ENCODE data around the gene NANS. TPM values are rescaled to one million over a fixed set of nuclear protein-coding genes. Genes with fewer than 3 reads are reported as not detected.

NANS gene
- total RNA-seq, 1 donor from 2014 or later, result 39.5 TPM

GRCh38 chr9:98049288-98050072 lies 7.1 kb upstream of the NANS start:
- Mint-ChIP-seq H3K4me1 (no peaks in the 10 kb centered on the region), H3K9me3 (no peaks in the 10 kb centered on the region), H3K27ac (no peak overlapping the region), H3K27me3 (ENCODE audit: low read depth) (peaks cover 2% of the 10 kb centered on the region), H3K36me3 (no peaks in the 10 kb centered on the region), H3K4me3 (no peak overlapping the region)
- TF ChIP-seq CTCF (IDR thresholded peaks at IDR 0.05; ENCODE audit: unreplicated experiment), result no peak
- DNase-seq (ENCODE audit: low spot score in 2 of 2, unreplicated experiment in 2 of 2), result no peak

GRCh38 chr9:98050351-98050750 lies 6.2 kb upstream of the NANS start:
- no peaks in the 10 kb centered on the region for H3K4me1 Mint-ChIP-seq
- no peak for DNase-seq (ENCODE audit: low spot score in 2 of 2, unreplicated experiment in 2 of 2)
- H3K27ac Mint-ChIP-seq, result no peak overlapping the region
- H3K36me3 Mint-ChIP-seq, result no peaks in the 10 kb centered on the region
- no peaks in the 10 kb centered on the region for H3K9me3 Mint-ChIP-seq
- TF ChIP-seq CTCF (IDR thresholded peaks at IDR 0.05; ENCODE audit: unreplicated experiment), result no peak
- no peak overlapping the region for H3K4me3 Mint-ChIP-seq
- peaks cover 2% of the 10 kb centered on the region for H3K27me3 Mint-ChIP-seq (ENCODE audit: low read depth)

GRCh38 chr9:98054376-98054951 lies 2.1 kb upstream of the NANS start:
- TF ChIP-seq CTCF (IDR thresholded peaks at IDR 0.05; ENCODE audit: unreplicated experiment), result no peak
- peaks cover 2% of the 10 kb centered on the region for H3K27me3 Mint-ChIP-seq (ENCODE audit: low read depth)

GRCh38 chr9:98057138-98057799 lies 737 bp downstream of the NANS start:
- no peaks in the 10 kb centered on the region for H3K9me3 Mint-ChIP-seq

More at GRCh38 chr9:98054376-98054951, 2.1 kb upstream of the NANS start:
- H3K27ac Mint-ChIP-seq, result no peak overlapping the region
- no peak for DNase-seq (ENCODE audit: low spot score in 2 of 2, unreplicated experiment in 2 of 2)
- no peaks in the 10 kb centered on the region for H3K9me3 Mint-ChIP-seq
- H3K4me1 Mint-ChIP-seq, result peaks cover 8% of the 10 kb centered on the region
- no peak overlapping the region for H3K4me3 Mint-ChIP-seq
- H3K36me3 Mint-ChIP-seq, result no peaks in the 10 kb centered on the region

GRCh38 chr9:98062161-98062560 lies 5.6 kb downstream of the NANS start:
- no peak for TF ChIP-seq CTCF (IDR thresholded peaks at IDR 0.05; ENCODE audit: unreplicated experiment)
- Mint-ChIP-seq H3K9me3 (no peaks in the 10 kb centered on the region), H3K4me1 (peaks cover 7% of the 10 kb centered on the region), H3K27me3 (ENCODE audit: low read depth) (no peaks in the 10 kb centered on the region), H3K36me3 (peaks cover 30% of the 10 kb centered on the region), H3K4me3 (no peak overlapping the region), H3K27ac (no peak overlapping the region)
- DNase-seq (ENCODE audit: low spot score in 2 of 2, unreplicated experiment in 2 of 2), result no peak

More at GRCh38 chr9:98057138-98057799, 737 bp downstream of the NANS start:
- peaks cover 2% of the 10 kb centered on the region for H3K27me3 Mint-ChIP-seq (ENCODE audit: low read depth)
- H3K36me3 Mint-ChIP-seq, result peaks cover 7% of the 10 kb centered on the region
- no peak for TF ChIP-seq CTCF (IDR thresholded peaks at IDR 0.05; ENCODE audit: unreplicated experiment)
- no peak for DNase-seq (ENCODE audit: low spot score in 2 of 2, unreplicated experiment in 2 of 2)
- peaks cover 8% of the 10 kb centered on the region for H3K4me1 Mint-ChIP-seq
- H3K27ac Mint-ChIP-seq, result peak overlapping the region; percentile 99
- H3K4me3 Mint-ChIP-seq, result peak overlapping the region; percentile 99

All from mesothelial cell of epicardium (in vitro differentiated cells).